ENCODE measurements around the gene MOB3A.

The MOB3A gene

GRCh38 chr19:2049741-2050348, 46.3 kb downstream of the MOB3A start (continued):
- TF ChIP-seq HIC1 (tag by site-specific recombination; IDR thresholded peaks at IDR 0.05) = peak; percentile 97
- peak; percentile 76 for TF ChIP-seq PRDM1 (tag by site-specific recombination; IDR thresholded peaks at IDR 0.05)
- TF ChIP-seq ZSCAN5A (tag by site-specific recombination; IDR thresholded peaks at IDR 0.05) = no peak; the same call in none of the 2 replicates
- 0 out of 2 replicates have a peak, but pooled peaks have one; percentile 17 for TF ChIP-seq OSR2 (tag by site-specific recombination; IDR thresholded peaks at IDR 0.05)
- TF ChIP-seq ZBTB20 (tag by site-specific recombination; IDR thresholded peaks at IDR 0.05) = peak; percentile 84; the same call in 1 of the 2 replicates
- no peak for TF ChIP-seq MYNN (tag by site-specific recombination; IDR thresholded peaks at IDR 0.05; ENCODE audit: borderline replicate concordance)
- no peak for TF ChIP-seq ZNF280D (tag by site-specific recombination; IDR thresholded peaks at IDR 0.05)
- TF ChIP-seq ZFP37 (tag by site-specific recombination; IDR thresholded peaks at IDR 0.05) = 0 out of 2 replicates have a peak, but pooled peaks have one; percentile 61
- no peak for TF ChIP-seq HOXA7 (CRISPR knock-in tag; IDR thresholded peaks at IDR 0.05; ENCODE audit: borderline replicate concordance)
- TF ChIP-seq IKZF3 (tag by site-specific recombination; IDR thresholded peaks at IDR 0.05) = peak; percentile 65; the same call in 1 of the 2 replicates
- peak; percentile 46; the same call in 1 of the 2 replicates for TF ChIP-seq ZNF341 (tag by site-specific recombination; IDR thresholded peaks at IDR 0.05; ENCODE audit: low read depth)
- peak; percentile 89 for TF ChIP-seq ZEB2 (tag by site-specific recombination; IDR thresholded peaks at IDR 0.05)
- peak; percentile 59; the same call in 1 of the 2 replicates for TF ChIP-seq ZNF501 (tag by site-specific recombination; IDR thresholded peaks at IDR 0.05)
- peak; percentile 64 for TF ChIP-seq SP3 (tag by site-specific recombination; IDR thresholded peaks at IDR 0.05)
- no peak for TF ChIP-seq ZNF830 (tag by site-specific recombination; IDR thresholded peaks at IDR 0.05; ENCODE audit: low read depth)
- no peak for TF ChIP-seq ZNF121 (tag by site-specific recombination; IDR thresholded peaks at IDR 0.05)
- TF ChIP-seq ZBTB11 (tag by site-specific recombination; conservative IDR thresholded peaks at IDR 0.05; ENCODE audit: low read depth) = 0 out of 2 replicates have a peak, but pooled peaks have one; percentile 40
- TF ChIP-seq ZFP3 (tag by site-specific recombination; IDR thresholded peaks at IDR 0.05; ENCODE audit: low read depth) = no peak
- TF ChIP-seq ZNF692 (tag by site-specific recombination; IDR thresholded peaks at IDR 0.05) = peak; percentile 89
- peak; percentile 92 for TF ChIP-seq GLIS1 (tag by site-specific recombination; IDR thresholded peaks at IDR 0.05)
- TF ChIP-seq ZNF629 (tag by site-specific recombination; IDR thresholded peaks at IDR 0.05) = peak; percentile 92
- TF ChIP-seq ZNF10 (tag by site-specific recombination; IDR thresholded peaks at IDR 0.05) = peak; percentile 77; the same call in 1 of the 2 replicates
- TF ChIP-seq REST (tag by site-specific recombination; IDR thresholded peaks at IDR 0.05) = 0 out of 2 replicates have a peak, but pooled peaks have one; percentile 32
- peak; percentile 82 for TF ChIP-seq ZNF366 (tag by site-specific recombination; conservative IDR thresholded peaks at IDR 0.05)

All from HEK293 (cell line).